ENCODE data around the gene DPF3.

The DPF3 gene

GRCh38 chr14:72731252-72732020 is 162.5 kb downstream of the DPF3 start:
- no peak overlapping the region for H3K4me3 ChIP-seq (ENCODE audit: low read length)
- H3K36me3 ChIP-seq (ENCODE audit: control insufficient read depth, low read depth, low read length): no peaks in the 10 kb centered on the region
- H3K27me3 ChIP-seq (ENCODE audit: control insufficient read depth, insufficient read depth, low read length): no peaks in the 10 kb centered on the region
- H3K9ac ChIP-seq (ENCODE audit: low read length): no peak overlapping the region
- H3K27ac ChIP-seq (ENCODE audit: low read length): no peak overlapping the region
- H3K9me3 ChIP-seq (ENCODE audit: control insufficient read depth, low read depth, low read length): no peaks in the 10 kb centered on the region
- no peaks in the 10 kb centered on the region for H3K4me1 ChIP-seq (ENCODE audit: control insufficient read depth, low read depth, low read length)

- Histone ChIP-seq H3K4me3 (ENCODE audit: low read length) (no peak overlapping the region), H3K9me3 (ENCODE audit: control insufficient read depth, low read depth, low read length) (no peaks in the 10 kb centered on the region), H3K4me1 (ENCODE audit: control insufficient read depth, low read depth, low read length) (no peaks in the 10 kb centered on the region), H3K36me3 (ENCODE audit: control insufficient read depth, low read depth, low read length) (no peaks in the 10 kb centered on the region), H3K9ac (ENCODE audit: low read length) (no peak overlapping the region), H3K27ac (ENCODE audit: low read length) (no peak overlapping the region), H3K27me3 (ENCODE audit: control insufficient read depth, insufficient read depth, low read length) (no peaks in the 10 kb centered on the region)
These were observed 163.4 kb downstream of the DPF3 start for GRCh38 chr14:72730468-72730867.

GRCh38 chr14:72726444-72726843 is 167.5 kb downstream of the DPF3 start:
- Histone ChIP-seq H3K4me3 (ENCODE audit: low read length) (no peak overlapping the region), H3K9ac (ENCODE audit: low read length) (no peak overlapping the region), H3K9me3 (ENCODE audit: control insufficient read depth, low read depth, low read length) (no peaks in the 10 kb centered on the region), H3K27ac (ENCODE audit: low read length) (no peak overlapping the region), H3K4me1 (ENCODE audit: control insufficient read depth, low read depth, low read length) (no peaks in the 10 kb centered on the region), H3K27me3 (ENCODE audit: control insufficient read depth, insufficient read depth, low read length) (no peaks in the 10 kb centered on the region), H3K36me3 (ENCODE audit: control insufficient read depth, low read depth, low read length) (no peaks in the 10 kb centered on the region)

- no peaks in the 10 kb centered on the region for H3K9me3 ChIP-seq (ENCODE audit: control insufficient read depth, low read depth, low read length)
- H3K36me3 ChIP-seq (ENCODE audit: control insufficient read depth, low read depth, low read length): no peaks in the 10 kb centered on the region
- H3K27me3 ChIP-seq (ENCODE audit: control insufficient read depth, insufficient read depth, low read length): no peaks in the 10 kb centered on the region
- no peak overlapping the region for H3K9ac ChIP-seq (ENCODE audit: low read length)
- H3K4me1 ChIP-seq (ENCODE audit: control insufficient read depth, low read depth, low read length): no peaks in the 10 kb centered on the region
- no peak overlapping the region for H3K4me3 ChIP-seq (ENCODE audit: low read length)
- H3K27ac ChIP-seq (ENCODE audit: low read length): no peak overlapping the region
These were observed 169.9 kb downstream of the DPF3 start for GRCh38 chr14:72723858-72724530.

- H3K27me3 ChIP-seq (ENCODE audit: control insufficient read depth, insufficient read depth, low read length): no peaks in the 10 kb centered on the region
These were observed 171.6 kb downstream of the DPF3 start for GRCh38 chr14:72722201-72722785.

GRCh38 chr14:72721083-72721482 is 172.8 kb downstream of the DPF3 start:
- Histone ChIP-seq H3K36me3 (ENCODE audit: control insufficient read depth, low read depth, low read length) (no peaks in the 10 kb centered on the region), H3K4me1 (ENCODE audit: control insufficient read depth, low read depth, low read length) (no peaks in the 10 kb centered on the region), H3K27ac (ENCODE audit: low read length) (no peak overlapping the region), H3K27me3 (ENCODE audit: control insufficient read depth, insufficient read depth, low read length) (no peaks in the 10 kb centered on the region), H3K9me3 (ENCODE audit: control insufficient read depth, low read depth, low read length) (no peaks in the 10 kb centered on the region), H3K9ac (ENCODE audit: low read length) (no peak overlapping the region), H3K4me3 (ENCODE audit: low read length) (no peak overlapping the region)

More at GRCh38 chr14:72722201-72722785, 171.6 kb downstream of the DPF3 start:
- Histone ChIP-seq H3K4me3 (ENCODE audit: low read length) (no peak overlapping the region), H3K9me3 (ENCODE audit: control insufficient read depth, low read depth, low read length) (no peaks in the 10 kb centered on the region), H3K27ac (ENCODE audit: low read length) (no peak overlapping the region), H3K9ac (ENCODE audit: low read length) (no peak overlapping the region), H3K36me3 (ENCODE audit: control insufficient read depth, low read depth, low read length) (no peaks in the 10 kb centered on the region), H3K4me1 (ENCODE audit: control insufficient read depth, low read depth, low read length) (no peaks in the 10 kb centered on the region)

GRCh38 chr14:72717220-72717619 is 176.7 kb downstream of the DPF3 start:
- no peaks in the 10 kb centered on the region for H3K9me3 ChIP-seq (ENCODE audit: control insufficient read depth, low read depth, low read length)
- no peaks in the 10 kb centered on the region for H3K4me1 ChIP-seq (ENCODE audit: control insufficient read depth, low read depth, low read length)
- H3K9ac ChIP-seq (ENCODE audit: low read length): no peak overlapping the region
- H3K27me3 ChIP-seq (ENCODE audit: control insufficient read depth, insufficient read depth, low read length): no peaks in the 10 kb centered on the region
- no peak overlapping the region for H3K27ac ChIP-seq (ENCODE audit: low read length)
- no peaks in the 10 kb centered on the region for H3K36me3 ChIP-seq (ENCODE audit: control insufficient read depth, low read depth, low read length)
- H3K4me3 ChIP-seq (ENCODE audit: low read length): no peak overlapping the region

GRCh38 chr14:72716476-72716875 is 177.4 kb downstream of the DPF3 start:
- Histone ChIP-seq H3K9me3 (ENCODE audit: control insufficient read depth, low read depth, low read length) (no peaks in the 10 kb centered on the region), H3K4me1 (ENCODE audit: control insufficient read depth, low read depth, low read length) (no peaks in the 10 kb centered on the region), H3K27me3 (ENCODE audit: control insufficient read depth, insufficient read depth, low read length) (no peaks in the 10 kb centered on the region), H3K27ac (ENCODE audit: low read length) (no peak overlapping the region), H3K4me3 (ENCODE audit: low read length) (no peak overlapping the region), H3K9ac (ENCODE audit: low read length) (no peak overlapping the region), H3K36me3 (ENCODE audit: control insufficient read depth, low read depth, low read length) (no peaks in the 10 kb centered on the region)

- Histone ChIP-seq H3K9me3 (ENCODE audit: control insufficient read depth, low read depth, low read length) (no peaks in the 10 kb centered on the region), H3K36me3 (ENCODE audit: control insufficient read depth, low read depth, low read length) (no peaks in the 10 kb centered on the region), H3K27ac (ENCODE audit: low read length) (no peak overlapping the region), H3K4me1 (ENCODE audit: control insufficient read depth, low read depth, low read length) (no peaks in the 10 kb centered on the region), H3K9ac (ENCODE audit: low read length) (no peak overlapping the region), H3K27me3 (ENCODE audit: control insufficient read depth, insufficient read depth, low read length) (no peaks in the 10 kb centered on the region), H3K4me3 (ENCODE audit: low read length) (no peak overlapping the region)
These were observed 178.1 kb downstream of the DPF3 start for GRCh38 chr14:72715850-72716228.

GRCh38 chr14:72715215-72715849 is 178.6 kb downstream of the DPF3 start:
- Histone ChIP-seq H3K27me3 (ENCODE audit: control insufficient read depth, insufficient read depth, low read length) (no peaks in the 10 kb centered on the region), H3K9ac (ENCODE audit: low read length) (no peak overlapping the region), H3K4me1 (ENCODE audit: control insufficient read depth, low read depth, low read length) (no peaks in the 10 kb centered on the region), H3K27ac (ENCODE audit: low read length) (no peak overlapping the region), H3K4me3 (ENCODE audit: low read length) (no peak overlapping the region), H3K9me3 (ENCODE audit: control insufficient read depth, low read depth, low read length) (no peaks in the 10 kb centered on the region), H3K36me3 (ENCODE audit: control insufficient read depth, low read depth, low read length) (no peaks in the 10 kb centered on the region)

GRCh38 chr14:72714871-72715214 is 179.1 kb downstream of the DPF3 start:
- Histone ChIP-seq H3K27me3 (ENCODE audit: control insufficient read depth, insufficient read depth, low read length) (no peaks in the 10 kb centered on the region), H3K9me3 (ENCODE audit: control insufficient read depth, low read depth, low read length) (no peaks in the 10 kb centered on the region), H3K36me3 (ENCODE audit: control insufficient read depth, low read depth, low read length) (no peaks in the 10 kb centered on the region), H3K4me1 (ENCODE audit: control insufficient read depth, low read depth, low read length) (no peaks in the 10 kb centered on the region), H3K4me3 (ENCODE audit: low read length) (no peak overlapping the region), H3K27ac (ENCODE audit: low read length) (no peak overlapping the region), H3K9ac (ENCODE audit: low read length) (no peak overlapping the region)

All from iPS-18a (cell line).